ENCODE measurements around the gene SGSM1. TPM values are rescaled to one million over a fixed set of nuclear protein-coding genes. Genes with fewer than 3 reads are reported as not detected.

The SGSM1 gene
- total RNA-seq, 1 experiment from 2014 or later: 4.1 TPM

DNA sequence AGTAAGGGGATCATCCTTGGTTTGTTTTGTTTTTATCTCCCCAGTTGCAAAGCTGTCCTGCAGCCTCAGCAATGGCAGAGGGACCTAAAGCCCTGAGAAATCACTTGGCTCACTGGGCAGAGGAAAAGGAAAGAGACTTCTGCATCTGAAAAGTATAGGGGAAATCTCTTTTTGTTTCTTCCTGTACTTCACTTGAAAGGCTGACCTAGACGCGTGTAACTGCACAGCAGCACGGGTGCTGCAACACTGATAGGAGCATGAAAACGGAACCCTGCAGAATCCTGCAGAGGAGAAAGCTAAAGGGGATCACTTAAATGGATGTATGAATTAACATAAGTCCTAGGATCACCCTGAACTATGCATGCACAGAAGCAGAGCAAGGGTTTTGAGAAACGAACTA, 29.5 kb upstream of the SGSM1 start:
- no peak overlapping the region for H3K4me3 Mint-ChIP-seq
- TF ChIP-seq, protein P1, sequence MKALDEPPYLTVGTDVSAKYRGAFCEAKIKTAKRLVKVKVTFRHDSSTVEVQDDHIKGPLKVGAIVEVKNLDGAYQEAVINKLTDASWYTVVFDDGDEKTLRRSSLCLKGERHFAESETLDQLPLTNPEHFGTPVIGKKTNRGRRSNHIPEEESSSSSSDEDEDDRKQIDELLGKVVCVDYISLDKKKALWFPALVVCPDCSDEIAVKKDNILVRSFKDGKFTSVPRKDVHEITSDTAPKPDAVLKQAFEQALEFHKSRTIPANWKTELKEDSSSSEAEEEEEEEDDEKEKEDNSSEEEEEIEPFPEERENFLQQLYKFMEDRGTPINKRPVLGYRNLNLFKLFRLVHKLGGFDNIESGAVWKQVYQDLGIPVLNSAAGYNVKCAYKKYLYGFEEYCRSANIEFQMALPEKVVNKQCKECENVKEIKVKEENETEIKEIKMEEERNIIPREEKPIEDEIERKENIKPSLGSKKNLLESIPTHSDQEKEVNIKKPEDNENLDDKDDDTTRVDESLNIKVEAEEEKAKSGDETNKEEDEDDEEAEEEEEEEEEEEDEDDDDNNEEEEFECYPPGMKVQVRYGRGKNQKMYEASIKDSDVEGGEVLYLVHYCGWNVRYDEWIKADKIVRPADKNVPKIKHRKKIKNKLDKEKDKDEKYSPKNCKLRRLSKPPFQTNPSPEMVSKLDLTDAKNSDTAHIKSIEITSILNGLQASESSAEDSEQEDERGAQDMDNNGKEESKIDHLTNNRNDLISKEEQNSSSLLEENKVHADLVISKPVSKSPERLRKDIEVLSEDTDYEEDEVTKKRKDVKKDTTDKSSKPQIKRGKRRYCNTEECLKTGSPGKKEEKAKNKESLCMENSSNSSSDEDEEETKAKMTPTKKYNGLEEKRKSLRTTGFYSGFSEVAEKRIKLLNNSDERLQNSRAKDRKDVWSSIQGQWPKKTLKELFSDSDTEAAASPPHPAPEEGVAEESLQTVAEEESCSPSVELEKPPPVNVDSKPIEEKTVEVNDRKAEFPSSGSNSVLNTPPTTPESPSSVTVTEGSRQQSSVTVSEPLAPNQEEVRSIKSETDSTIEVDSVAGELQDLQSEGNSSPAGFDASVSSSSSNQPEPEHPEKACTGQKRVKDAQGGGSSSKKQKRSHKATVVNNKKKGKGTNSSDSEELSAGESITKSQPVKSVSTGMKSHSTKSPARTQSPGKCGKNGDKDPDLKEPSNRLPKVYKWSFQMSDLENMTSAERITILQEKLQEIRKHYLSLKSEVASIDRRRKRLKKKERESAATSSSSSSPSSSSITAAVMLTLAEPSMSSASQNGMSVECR (CRISPR knock-in tag; IDR thresholded peaks at IDR 0.05; ENCODE audit: borderline replicate concordance): no peak
- TF ChIP-seq CBFB (CRISPR knock-in tag; IDR thresholded peaks at IDR 0.05; ENCODE audit: low read depth) (no peak), SMAD4 (CRISPR knock-in tag; IDR thresholded peaks at IDR 0.05) (no peak), ZNF232 (CRISPR knock-in tag; IDR thresholded peaks at IDR 0.05) (no peak), ZNF671 (CRISPR knock-in tag; IDR thresholded peaks at IDR 0.05) (no peak), FOXK1 (CRISPR knock-in tag; IDR thresholded peaks at IDR 0.05) (no peak)
- TF ChIP-seq, protein P2, sequence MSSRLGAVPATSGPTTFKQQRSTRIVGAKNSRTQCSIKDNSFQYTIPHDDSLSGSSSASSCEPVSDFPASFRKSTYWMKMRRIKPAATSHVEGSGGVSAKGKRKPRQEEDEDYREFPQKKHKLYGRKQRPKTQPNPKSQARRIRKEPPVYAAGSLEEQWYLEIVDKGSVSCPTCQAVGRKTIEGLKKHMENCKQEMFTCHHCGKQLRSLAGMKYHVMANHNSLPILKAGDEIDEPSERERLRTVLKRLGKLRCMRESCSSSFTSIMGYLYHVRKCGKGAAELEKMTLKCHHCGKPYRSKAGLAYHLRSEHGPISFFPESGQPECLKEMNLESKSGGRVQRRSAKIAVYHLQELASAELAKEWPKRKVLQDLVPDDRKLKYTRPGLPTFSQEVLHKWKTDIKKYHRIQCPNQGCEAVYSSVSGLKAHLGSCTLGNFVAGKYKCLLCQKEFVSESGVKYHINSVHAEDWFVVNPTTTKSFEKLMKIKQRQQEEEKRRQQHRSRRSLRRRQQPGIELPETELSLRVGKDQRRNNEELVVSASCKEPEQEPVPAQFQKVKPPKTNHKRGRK (CRISPR knock-in tag; IDR thresholded peaks at IDR 0.05; ENCODE audit: borderline replicate concordance): no peak
- TF ChIP-seq, protein P3, sequence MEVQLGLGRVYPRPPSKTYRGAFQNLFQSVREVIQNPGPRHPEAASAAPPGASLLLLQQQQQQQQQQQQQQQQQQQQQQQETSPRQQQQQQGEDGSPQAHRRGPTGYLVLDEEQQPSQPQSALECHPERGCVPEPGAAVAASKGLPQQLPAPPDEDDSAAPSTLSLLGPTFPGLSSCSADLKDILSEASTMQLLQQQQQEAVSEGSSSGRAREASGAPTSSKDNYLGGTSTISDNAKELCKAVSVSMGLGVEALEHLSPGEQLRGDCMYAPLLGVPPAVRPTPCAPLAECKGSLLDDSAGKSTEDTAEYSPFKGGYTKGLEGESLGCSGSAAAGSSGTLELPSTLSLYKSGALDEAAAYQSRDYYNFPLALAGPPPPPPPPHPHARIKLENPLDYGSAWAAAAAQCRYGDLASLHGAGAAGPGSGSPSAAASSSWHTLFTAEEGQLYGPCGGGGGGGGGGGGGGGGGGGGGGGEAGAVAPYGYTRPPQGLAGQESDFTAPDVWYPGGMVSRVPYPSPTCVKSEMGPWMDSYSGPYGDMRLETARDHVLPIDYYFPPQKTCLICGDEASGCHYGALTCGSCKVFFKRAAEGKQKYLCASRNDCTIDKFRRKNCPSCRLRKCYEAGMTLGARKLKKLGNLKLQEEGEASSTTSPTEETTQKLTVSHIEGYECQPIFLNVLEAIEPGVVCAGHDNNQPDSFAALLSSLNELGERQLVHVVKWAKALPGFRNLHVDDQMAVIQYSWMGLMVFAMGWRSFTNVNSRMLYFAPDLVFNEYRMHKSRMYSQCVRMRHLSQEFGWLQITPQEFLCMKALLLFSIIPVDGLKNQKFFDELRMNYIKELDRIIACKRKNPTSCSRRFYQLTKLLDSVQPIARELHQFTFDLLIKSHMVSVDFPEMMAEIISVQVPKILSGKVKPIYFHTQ (CRISPR knock-in tag; IDR thresholded peaks at IDR 0.05): no peak
- TF ChIP-seq, protein P4, sequence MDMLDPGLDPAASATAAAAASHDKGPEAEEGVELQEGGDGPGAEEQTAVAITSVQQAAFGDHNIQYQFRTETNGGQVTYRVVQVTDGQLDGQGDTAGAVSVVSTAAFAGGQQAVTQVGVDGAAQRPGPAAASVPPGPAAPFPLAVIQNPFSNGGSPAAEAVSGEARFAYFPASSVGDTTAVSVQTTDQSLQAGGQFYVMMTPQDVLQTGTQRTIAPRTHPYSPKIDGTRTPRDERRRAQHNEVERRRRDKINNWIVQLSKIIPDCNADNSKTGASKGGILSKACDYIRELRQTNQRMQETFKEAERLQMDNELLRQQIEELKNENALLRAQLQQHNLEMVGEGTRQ (CRISPR knock-in tag; IDR thresholded peaks at IDR 0.05): no peak
- no peak overlapping the region for H3K27ac Mint-ChIP-seq
- H3K36me3 Mint-ChIP-seq: no peaks in the 10 kb centered on the region
- no peak for ATAC-seq
- ChIA-PET POLR2A (no interaction called here), CTCF (interaction anchor here (0.6 to 1.8 kb wide), 7 partner anchors 9 to 74 kb away, joined by 3 to 5 read pairs (median 3); no protein-coding TSS in a partner anchor)
- H3K4me1 Mint-ChIP-seq: peaks cover 14% of the 10 kb centered on the region
- H3K9me3 Mint-ChIP-seq: 0 out of 2 replicates have a peak, but pooled peaks cover 3% of the 10 kb centered on the region
- H3K27me3 Mint-ChIP-seq (ENCODE audit: low read depth): no peaks in the 10 kb centered on the region; the same call in 1 of the 2 replicates
- no peak for DNase-seq (ENCODE audit: low spot score)

DNA sequence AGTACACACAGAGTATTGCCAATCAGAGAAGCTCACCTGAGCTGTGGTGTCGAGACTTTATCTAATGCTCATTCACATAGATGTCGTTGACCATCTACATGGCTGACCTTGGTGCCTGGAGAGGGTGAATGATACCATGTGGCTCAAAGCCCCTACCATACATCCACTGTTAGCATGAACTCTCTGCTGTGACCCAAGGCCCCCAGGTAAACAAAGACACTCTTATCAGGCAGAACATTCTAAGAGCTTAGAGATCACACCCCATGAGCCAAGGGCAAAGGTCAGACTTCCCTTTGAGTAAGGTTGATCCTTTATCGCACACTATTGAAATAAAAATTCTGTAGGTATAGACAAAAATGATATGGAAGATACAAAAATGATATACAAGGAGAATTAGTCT, 16.5 kb upstream of the SGSM1 start:
- Mint-ChIP-seq H3K27me3 (ENCODE audit: low read depth) (peaks cover 3% of the 10 kb centered on the region; the same call in 1 of the 2 replicates), H3K9me3 (no peaks in the 10 kb centered on the region; the same call in 1 of the 2 replicates), H3K27ac (no peak overlapping the region), H3K36me3 (no peaks in the 10 kb centered on the region), H3K4me3 (no peak overlapping the region), H3K4me1 (no peaks in the 10 kb centered on the region)
- CTCF ChIA-PET: interaction anchor here (1.0 to 2.5 kb wide), 2 partner anchors 14 to 83 kb away, joined by 3 to 12 read pairs; no protein-coding TSS in a partner anchor
- DNase-seq (ENCODE audit: low spot score): no peak
- POLR2A ChIA-PET: interaction anchor here (0.5 kb wide), 2 partner anchors 8 to 1734 kb away, joined by 3 read pairs; no protein-coding TSS in a partner anchor
- TF ChIP-seq SMAD4 (CRISPR knock-in tag; IDR thresholded peaks at IDR 0.05): no peak
- no peak for TF ChIP-seq OVOL2 (CRISPR knock-in tag; IDR thresholded peaks at IDR 0.05; ENCODE audit: borderline replicate concordance)
- TF ChIP-seq RELA (CRISPR knock-in tag; IDR thresholded peaks at IDR 0.05; ENCODE audit: borderline replicate concordance): no peak
- no peak for TF ChIP-seq SOX15 (CRISPR knock-in tag; IDR thresholded peaks at IDR 0.05)
- no peak for TF ChIP-seq ZNF263 (CRISPR knock-in tag; IDR thresholded peaks at IDR 0.05; ENCODE audit: low read depth)
- no peak for ATAC-seq
